ENCODE measurements around the gene INPP5A.

The INPP5A gene

DNA sequence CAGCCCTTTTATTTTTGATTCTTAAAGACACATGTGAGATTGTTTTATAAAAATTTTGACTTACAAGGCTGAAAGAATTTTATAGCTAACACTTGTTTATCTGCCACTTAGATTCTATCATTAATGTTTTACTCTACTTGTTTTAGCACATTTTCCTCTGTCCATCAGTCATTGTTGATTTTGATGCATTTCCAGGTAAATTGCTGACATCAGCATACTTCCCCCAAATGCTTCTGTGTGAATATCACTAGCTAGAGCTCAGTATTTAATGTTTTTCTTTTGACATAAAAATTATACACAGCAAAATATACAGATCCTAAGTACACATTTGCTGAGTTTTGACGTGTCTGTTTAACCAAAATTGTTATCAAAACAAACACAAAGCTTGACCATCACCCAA lies 43.0 kb downstream of the INPP5A start:
- DNase-seq (ENCODE audit: low spot score): no peak

DNA sequence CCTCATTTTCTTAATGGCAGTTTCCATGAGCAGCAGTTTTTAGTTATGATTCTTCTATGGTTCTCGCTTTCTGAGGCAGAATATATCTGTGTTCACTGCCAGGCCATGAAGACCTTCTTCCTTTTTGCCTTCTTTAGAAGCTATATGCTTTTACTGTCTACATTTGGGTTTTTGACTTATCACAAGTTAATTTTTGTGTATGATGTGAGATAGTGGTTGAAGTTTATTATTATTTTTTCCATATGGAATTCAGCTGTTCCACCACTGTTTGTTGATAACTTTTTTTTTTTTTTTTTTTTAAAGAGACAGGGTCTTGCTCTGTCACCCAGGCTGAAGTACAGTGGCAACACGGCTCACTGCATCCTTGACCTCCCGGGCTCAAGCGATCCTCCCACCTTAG lies 44.5 kb downstream of the INPP5A start:
- no peak for DNase-seq (ENCODE audit: low spot score)

DNA sequence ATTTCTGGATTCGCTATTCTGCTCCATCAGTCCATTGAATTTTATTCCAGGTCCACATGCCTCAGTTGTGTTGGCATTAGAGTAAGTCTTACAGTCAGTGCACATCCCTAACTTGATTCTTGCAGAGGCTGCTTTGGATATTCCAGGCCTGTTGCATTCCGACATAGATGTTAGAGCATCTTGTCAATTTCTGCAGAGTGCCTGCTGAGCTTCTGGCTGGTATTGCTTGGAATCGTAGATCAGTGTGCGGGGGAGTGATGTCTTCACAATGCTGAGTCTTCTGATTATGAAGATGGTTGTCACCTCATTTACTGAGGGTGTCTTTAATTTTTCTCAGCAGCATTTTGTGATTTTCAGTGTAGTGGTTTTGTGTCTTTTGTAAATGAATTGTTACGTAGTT lies 45.2 kb downstream of the INPP5A start:
- DNase-seq (ENCODE audit: low spot score): no peak

DNA sequence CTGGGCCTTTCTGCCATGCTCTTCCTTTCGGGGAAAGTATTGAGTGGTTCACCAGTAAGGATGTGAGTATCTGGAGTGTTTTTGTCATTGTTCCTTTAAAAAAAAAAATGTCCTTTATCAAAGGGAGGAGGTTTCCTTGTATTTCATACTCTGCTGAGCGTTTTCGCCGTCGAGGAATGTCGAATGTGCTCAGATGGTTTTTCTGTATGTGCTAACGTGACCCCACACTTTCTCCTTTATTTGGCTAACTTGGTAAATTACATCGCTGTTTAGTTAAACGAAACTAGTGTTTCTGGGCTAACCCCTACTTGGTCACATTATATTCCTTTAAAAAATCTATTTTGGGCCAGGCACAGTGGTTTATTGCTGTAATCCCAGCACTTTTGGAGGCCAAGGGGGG lies 45.9 kb downstream of the INPP5A start:
- DNase-seq (ENCODE audit: low spot score): no peak

DNA sequence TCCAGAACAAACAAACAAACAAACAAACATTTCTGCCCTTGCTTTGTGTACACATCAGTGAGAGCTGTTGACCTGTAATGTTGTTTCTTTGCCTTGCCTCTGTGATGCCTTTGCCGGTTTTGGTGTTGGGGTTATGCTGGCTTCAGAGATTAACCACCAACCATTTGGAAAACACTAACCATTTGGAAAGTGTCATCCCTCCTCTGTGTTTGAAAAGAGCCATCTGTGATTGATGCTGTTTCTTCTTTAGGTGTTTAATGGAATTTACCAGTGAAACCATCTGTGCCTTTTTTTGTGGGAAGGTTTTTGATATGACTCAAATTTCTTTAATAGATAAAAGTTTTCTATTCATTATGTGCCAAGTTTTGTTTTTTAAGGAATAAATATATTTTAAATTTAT lies 46.5 kb downstream of the INPP5A start:
- no peak for DNase-seq (ENCODE audit: low spot score)

DNA sequence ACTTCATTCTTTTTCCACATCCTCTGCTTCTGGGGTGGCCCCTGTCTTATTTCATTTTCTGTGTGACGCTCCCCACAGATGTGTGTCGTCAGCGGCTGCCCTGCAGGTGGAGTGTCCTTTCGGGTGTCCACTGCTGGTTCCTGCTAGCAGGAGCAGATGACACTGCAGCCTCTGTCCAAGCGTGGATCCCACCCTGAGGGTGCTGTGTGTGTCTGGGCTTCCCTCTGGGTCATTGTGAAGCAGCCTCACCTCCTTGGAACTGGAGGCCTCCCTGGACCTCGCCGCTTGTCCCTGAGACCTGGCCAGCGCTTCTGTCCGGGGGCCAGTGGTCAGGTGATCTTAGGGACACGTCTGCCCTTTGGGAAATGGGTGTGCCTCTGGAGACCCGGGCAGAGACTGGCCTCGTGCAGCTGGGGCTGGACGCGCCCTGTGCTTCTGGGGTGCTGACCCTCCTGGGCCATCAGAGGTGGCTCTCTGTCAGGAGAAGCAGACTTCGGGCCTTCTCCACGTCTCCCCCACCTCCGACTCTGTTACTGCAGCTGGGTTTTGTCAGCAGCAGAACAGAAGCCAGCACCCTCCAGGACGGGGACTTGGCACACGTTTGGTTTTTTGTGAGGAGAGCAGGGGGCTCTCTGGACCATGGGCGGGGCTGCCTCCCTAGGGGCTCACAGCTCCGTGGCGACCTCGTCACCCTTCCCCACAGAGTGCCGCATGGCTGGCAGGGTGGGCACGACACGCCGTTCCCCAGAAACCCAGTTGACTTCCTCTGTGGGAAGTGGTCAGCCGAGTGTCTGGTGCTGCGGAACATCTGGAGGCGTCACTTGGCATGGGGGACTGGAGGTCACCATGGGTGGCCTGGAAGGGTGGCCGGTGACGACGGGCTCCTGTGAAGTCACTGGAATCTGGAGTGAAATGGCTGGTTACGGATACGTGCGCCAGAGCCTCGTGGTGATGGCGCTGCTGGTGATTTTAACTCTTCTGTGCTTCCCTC lies 48.4 kb downstream of the INPP5A start:
- no peak for DNase-seq (ENCODE audit: low spot score)

DNA sequence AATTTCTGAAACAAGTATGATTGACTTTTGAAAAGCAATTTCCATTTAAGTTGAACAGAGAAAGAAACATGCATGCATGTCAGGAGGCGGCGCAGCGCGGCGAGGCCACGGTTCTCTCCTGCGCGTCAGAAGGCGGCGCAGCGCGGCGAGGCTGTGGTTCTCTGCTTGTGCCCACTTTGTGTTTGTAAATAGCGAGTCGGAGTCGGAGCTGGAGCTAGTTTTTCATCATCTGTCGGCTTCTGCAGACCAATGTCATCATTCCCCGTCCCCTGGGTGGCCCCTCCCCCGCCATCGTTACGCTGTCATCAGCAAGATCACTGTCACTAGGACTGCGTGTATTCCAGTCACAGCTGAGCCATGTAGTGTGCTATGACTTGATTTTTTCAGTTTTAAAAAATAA lies 49.2 kb downstream of the INPP5A start:
- no peak for DNase-seq (ENCODE audit: low spot score)

DNA sequence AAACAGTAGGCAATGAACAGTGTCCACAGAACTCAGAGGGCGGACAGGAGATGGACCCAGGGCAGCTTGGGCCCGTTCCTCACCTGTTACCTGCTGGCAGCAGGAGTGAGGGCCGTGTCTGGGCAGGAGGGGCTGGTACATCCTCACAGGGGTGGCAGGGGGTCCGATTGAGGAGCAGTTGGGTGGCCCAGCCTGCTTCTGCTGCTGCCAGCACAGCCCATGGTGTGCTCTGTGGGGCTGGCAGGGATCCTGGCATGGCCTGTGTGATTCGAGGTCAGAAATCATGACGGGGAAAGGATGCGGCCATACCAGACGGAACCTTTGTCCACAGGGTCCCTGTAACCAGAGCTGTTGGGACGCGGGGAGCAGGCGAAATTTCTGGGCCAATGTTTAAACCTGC lies 49.6 kb downstream of the INPP5A start:
- DNase-seq (ENCODE audit: low spot score): no peak

DNA sequence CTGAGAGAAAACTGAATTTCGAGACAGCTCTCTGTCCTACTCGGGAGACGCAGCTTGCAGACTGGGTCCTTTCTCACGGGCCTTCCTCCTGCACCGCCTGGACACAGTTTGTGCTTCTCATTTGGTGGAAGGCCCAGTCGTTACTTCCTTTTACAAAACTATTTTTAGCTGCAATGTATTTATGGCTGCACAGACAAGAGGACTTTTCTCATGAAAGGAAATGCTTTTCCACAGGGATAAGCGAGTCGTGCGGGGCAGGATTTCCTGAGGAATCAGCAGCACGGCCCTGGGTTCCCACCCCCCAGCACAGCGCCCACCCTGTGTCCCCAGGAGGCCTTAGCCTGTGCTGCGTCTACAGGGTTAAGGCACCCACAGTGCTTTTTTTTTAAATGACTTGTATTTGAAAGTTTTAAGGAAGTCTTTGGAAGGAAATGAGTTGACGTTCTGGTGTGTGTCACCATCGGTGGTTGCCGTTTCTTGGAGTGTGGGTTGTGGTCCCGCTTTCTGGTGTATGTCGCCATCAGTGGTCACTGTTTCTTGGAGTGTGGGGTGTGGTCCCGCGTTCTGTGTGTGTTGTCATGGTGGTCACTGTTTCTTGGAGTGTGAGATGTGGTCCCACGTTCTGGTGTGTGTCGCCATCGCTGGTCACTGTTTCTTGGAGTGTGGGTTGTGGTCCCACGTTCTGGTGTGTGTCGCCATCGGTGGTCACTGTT lies 50.9 kb downstream of the INPP5A start:
- DNase-seq (ENCODE audit: low spot score): no peak

DNA sequence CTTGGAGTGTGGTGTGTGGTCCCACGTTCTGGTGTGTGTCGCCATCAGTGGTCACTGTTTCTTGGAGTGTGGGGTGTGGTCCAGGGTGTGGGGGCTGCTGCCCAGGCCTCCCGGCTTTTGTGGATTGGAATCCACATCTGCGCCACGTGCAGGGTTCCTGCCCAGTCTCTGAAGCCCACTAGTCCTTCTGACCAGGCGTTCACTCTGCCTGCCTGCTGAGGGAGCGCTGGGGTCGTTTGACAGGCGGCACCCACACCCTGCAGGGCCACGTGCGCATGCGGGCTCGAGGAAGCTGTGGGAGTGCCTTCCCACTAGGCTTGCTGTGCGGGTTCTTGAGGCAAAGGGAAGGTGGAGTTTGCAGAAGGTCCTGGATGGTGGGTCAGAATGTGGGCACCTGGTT lies 51.4 kb downstream of the INPP5A start:
- DNase-seq (ENCODE audit: low spot score): no peak

DNA sequence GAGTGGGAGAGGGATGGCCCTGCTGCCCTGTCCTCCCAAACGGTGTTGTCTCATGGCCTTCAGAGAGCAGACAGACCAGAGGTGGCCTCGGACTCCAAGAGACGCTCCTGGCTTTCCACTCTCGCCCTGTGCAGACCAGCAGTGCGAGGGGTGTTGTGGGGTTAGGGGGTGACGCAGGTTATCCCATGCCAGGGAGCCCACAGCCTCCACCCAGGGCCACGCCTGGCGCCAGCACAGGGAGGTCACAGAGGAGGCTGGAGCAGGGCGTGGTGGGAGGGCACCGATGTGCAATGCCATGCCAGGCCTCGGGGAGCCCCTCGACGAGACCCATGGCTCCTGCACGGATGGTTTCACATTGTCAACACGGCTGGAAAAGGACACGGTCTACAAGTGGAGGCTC lies 52.1 kb downstream of the INPP5A start:
- DNase-seq (ENCODE audit: low spot score): no peak

DNA sequence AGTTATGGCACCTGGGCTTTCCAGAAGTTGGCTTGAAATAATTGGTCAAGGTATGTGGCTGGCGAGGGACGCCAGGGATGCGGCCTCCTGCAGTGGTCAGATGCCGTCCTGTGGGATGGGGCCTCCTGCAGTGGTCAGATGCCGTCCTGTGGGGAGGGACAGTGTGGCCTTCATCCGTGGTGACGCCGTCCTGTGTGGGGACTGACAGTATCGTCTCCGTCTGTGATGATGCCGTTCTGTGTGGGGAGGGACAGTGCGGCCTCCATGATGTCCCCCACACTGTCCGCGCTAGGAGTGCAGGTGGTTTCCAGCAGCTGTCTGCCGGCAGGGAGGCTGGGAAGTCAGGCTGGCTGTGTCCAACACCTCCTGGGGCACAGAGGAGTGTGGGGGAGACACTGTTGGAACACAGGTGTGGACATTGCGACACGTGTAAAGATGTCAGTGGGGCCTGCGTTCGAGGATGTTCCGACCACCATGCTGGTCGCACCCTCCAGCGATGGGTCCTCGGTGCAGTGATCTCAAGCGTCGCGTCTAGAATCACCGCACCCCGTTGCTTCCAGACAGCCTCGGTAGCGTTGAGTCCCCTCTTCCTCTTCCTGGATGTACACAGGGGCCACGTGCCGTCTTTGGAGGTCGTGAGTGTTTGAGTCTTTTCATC lies 52.6 kb downstream of the INPP5A start:
- DNase-seq (ENCODE audit: low spot score): no peak

DNA sequence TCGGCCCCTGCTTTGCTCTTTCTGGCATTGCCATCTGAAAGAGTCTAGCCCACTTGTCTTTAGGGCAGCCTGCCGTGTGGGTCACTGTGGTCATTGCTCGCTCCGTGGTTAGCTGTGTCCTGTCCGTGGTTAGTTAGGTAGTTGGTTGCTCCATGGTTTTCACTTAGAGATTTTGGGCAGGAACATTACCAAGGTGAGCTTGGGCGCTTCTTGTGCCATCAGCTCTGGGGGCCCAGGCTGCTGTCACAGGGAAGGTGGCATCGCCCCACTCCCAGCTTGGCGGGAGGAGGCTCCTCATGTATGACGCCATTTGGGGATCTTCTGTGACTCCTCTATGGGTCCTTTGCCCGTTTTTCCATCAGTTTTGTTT lies 53.1 kb downstream of the INPP5A start:
- DNase-seq (ENCODE audit: low spot score): no peak

DNA sequence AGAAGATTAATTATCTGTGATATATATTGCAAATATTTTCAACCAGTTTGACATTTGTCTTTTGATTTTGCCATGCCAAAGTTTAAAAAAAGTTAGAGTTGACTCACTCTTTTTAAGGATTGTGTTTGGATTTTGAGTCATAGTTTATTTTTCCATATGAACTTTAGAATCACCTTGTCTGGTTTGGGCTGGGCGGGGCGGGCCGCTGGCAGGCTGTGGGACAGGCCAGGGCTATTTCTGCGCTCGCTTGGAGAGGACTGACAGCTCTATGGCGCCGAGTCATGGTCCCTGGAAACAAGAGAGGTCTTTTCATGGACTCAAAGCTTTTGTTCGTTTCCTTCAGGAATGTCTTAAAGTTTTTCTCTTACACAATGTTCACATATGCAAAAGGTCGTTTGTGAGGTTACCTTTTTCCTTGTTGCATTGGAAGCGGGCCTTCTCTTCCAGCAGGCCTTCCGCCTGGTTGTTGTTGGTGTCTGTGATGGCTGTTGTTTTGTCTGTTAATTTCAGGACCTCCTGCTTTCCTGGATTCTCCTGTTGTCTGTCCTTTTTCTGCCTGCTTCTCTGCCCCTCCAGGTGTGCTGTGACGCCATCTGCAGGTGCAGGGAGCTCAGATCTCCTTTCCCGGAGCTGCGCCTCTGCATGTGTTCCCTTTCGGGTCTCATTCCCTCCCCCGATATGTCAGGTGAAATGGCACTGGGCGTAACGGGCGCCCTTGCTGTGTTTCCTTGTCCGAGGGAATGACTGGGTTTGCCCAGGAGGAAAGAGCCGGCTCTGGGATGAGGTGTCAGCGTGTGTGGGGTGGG lies 53.8 kb downstream of the INPP5A start:
- no peak for DNase-seq (ENCODE audit: low spot score)

DNA sequence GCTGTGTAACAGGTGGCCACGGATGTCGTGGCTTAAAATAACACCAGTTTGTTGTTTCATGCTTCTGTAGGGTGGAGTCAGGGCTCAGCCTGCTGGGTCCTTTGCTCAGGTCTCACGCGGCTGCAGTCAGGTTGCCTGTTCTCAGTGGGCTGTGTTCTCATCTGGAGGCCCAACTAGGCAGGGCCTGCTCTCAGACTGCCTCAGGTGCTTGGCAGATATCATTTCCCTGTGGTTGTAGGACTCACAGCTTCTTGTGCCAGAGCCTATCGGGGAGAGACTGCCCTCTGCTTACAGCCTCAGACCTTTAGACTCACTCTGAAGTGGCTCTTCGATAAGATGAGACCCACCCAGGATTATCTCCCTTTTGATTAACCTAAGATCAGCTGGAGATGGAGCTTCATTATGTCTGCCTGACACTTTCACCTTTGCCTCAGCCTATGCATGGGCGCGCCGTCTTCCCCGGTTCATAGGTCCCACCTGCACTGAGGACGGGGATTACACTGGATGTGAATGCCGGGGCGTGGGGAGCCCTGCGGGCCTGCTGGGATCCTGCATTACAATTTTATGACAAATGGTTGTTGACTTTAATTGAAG lies 55.3 kb downstream of the INPP5A start:
- no peak for DNase-seq (ENCODE audit: low spot score)

DNA sequence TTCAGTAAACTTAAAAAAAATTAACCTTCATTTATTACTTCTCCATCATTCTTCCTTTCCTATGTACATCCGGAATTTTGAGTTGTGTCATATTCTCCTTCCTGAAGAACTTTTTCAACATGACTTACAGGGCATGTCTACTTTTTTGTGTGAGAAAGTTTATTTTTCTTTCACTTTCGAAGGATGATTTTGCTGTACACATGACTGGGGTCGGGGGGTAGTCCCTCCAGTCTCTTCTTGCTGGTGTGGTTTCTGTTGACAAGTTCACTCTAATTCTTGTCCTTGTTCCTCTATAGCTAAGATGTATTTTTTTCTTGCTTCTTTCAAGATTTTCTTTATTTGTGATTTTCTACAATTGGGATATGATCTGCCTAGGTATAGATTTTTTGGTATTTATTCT lies 55.8 kb downstream of the INPP5A start:
- DNase-seq (ENCODE audit: low spot score): no peak

DNA sequence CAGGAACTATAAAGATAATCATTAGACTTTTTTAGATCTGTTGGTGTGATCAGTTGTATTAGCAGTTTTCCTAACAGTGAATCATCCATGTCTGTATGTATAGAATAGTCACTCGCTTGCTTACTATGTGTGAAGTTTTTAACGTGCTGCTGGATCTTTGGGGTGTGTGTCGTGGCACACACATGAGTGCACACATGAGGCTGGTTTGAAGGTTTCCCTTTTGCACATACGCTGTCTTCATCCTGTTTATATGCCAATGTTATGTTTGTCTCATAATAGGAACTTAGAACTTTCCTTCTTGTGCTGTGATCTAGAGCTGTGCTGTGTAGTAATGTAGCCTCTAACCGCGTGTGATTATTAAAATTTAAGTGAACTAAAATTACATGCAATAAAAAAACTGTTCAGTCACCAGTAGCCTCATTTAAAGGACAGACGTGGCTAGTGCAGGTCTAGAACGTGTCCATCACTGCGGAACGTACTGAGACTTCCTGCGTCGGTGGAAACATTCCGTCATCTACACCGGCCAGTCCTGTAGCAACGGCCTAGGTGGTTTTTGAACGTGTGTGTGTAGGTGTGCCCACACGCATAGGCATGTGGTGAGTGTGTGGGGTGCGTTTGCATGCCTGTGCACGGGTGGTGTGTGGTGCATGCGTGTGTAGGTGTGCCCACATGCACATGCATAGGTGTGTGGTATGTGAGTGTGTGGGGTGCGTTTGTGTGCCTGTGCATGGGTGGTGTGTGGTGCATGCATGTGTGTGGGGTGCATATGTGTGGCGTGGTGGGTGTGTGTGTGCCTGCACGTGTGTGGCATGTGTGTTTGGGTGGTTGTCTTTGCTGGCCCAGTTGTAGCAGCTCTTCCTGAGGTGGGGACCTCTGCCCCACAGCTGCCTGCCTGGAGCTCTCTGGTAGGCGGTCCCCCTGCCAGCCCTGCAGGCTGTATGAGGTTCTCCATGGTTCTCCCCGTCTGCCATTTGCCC lies 56.6 kb downstream of the INPP5A start:
- DNase-seq (ENCODE audit: low spot score): no peak

DNA sequence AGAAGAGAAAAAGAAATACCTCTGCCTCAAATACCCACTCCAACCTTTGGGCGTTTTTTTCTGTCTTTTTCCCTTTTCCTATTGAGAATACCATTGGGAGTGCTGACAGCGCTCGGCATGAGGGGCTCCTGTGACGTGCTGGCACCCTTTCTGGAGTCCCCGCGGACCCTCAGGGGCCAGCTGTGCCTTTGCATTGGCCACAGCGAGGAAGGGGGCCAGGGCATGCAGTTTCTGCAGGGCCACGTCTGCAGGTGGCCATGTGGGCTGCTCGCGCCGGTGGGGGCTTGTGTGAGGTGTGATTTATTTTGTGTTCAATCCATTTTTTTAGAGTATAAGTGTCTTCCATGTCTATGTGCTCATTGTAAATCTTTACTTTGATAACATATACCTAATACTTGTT lies 57.4 kb downstream of the INPP5A start:
- no peak for DNase-seq (ENCODE audit: low spot score)

DNA sequence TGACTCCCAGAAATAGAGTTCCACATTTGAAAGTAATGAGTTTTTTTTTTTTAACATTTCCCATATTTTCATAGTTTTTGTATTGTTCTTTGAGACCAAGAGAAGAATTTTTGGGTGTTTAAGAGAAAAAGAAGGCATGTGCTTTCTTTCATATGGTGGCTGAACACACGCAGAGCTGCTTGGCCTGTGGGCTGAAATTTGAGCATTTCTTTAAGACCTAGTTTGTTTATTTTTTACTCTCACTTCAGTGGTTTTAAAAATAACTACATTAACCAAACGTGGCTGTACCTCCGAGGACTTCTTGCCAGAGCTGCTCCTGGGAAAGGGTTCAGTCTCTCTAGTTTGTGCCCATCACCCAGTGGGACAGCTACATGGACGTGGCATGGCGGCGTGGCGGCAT lies 58.3 kb downstream of the INPP5A start:
- DNase-seq (ENCODE audit: low spot score): no peak

DNA sequence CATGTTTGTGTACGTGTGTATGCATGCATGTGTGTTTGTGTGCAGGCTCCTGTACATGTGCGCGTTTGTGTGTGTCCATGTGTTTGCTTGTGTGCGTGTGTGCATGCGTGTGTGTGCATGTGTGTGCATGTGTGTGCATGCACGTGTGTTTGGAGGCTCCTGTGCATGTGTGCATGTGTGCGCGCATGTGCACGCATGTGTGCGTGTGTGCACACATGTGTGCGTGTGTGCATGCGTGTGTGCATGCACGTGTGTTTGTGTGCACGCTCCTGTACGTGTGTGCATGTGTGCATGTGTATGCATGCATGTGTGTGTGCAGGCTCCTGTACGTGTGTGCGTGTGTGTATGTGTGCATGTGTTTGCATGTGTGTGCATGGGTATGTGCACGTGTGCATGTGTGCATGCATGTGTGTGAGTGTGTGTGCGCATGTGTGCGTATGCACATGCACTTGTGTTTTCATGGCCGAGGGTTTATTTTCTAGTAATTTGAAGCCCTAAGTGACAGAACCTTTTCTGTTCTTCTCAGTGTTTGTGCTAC lies 59.2 kb downstream of the INPP5A start:
- DNase-seq (ENCODE audit: low spot score): no peak

Measured in SW480 (cell line).